ENCODE data around the gene IGFL4.

Gene IGFL4

GRCh38 chr19:45994456-45994997 lies 46.3 kb downstream of the IGFL4 start:
- no peak for DNase-seq (ENCODE audit: low spot score)

- no peak for DNase-seq (ENCODE audit: low spot score)
Measured at GRCh38 chr19:45990113-45990728, 50.6 kb downstream of the IGFL4 start.

All from putamen (tissue), 1 donor.